SK-MEL-5 (cell line): ENCODE measurements around the gene ZNF219. TPM values are rescaled to one million over a fixed set of nuclear protein-coding genes. Genes with fewer than 3 reads are reported as not detected.

Experiments
- DNase-seq: peaks from one replicate; pipeline ENCODE4 v3.0.0-alpha.2; 2016; ENCODE audit warnings: low read depth, low spot score
- in situ Hi-C: cut with HindIII; loops from 2 replicates; pipeline ENCODE4 v1.10.0; 2016; ENCODE audit warnings: low sequenced_read_pairs, high pct_unique_total_duplicates, low pct_unique_long_range_greater_than_20kb
- polyA plus RNA-seq, 2 experiments: library from polyadenylated mRNA; depleted of rRNA; stranded (reverse); fragments of >200 nt; gene quantifications; 2 replicates each; pipeline ENCODE4 v1.2.3, GENCODE V29; 2015
- total RNA-seq: library from RNA; depleted of rRNA; stranded (reverse); fragments of >200 nt; shearing (Covaris generic); gene quantifications from 2 replicates; pipeline ENCODE4 v1.2.3, GENCODE V29; 2014; rRNA removed

The ZNF219 gene
- total RNA-seq = 5.5 and 5.9 TPM in 2 replicates
- polyA plus RNA-seq (2015; cell fraction: cytosol; rRNA removed) = 15.4 and 17.6 TPM in 2 replicates
- 34.6 and 47.0 TPM in 2 replicates for polyA plus RNA-seq (2015; cell fraction: nucleus; rRNA removed)

- DNase-seq = peak; percentile 44
- in situ Hi-C loops = no loop called here
Measured at GRCh38 chr14:21098076-21098891, at the start of gene ZNF219. Gene ZNF219 (minus strand): TSS chr14:21098655. CDS start chr14:21093591, 5,064 bp downstream.

GRCh38 chr14:21145437-21145836, 47.0 kb upstream of the ZNF219 start:
- no peak for DNase-seq

GRCh38 chr14:21142357-21142756, 43.9 kb upstream of the ZNF219 start:
- in situ Hi-C loops = no loop called here
- DNase-seq = no peak

More at GRCh38 chr14:21145437-21145836, 47.0 kb upstream of the ZNF219 start:
- in situ Hi-C loops = no loop called here

- in situ Hi-C loops = no loop called here
- peak; percentile 40 for DNase-seq
Measured at GRCh38 chr14:21136024-21136423, 37.6 kb upstream of the ZNF219 start.

- in situ Hi-C loops = no loop called here
- peak; percentile 83 for DNase-seq
Measured at GRCh38 chr14:21133901-21134300, 35.4 kb upstream of the ZNF219 start.

- DNase-seq = no peak
- in situ Hi-C loops = no loop called here
Measured at GRCh38 chr14:21123429-21123828, 25.0 kb upstream of the ZNF219 start.

- DNase-seq = no peak
- in situ Hi-C loops = no loop called here
Measured at GRCh38 chr14:21121122-21121521, 22.7 kb upstream of the ZNF219 start.

- no peak for DNase-seq
- in situ Hi-C loops = no loop called here
Measured at GRCh38 chr14:21120686-21121085, 22.2 kb upstream of the ZNF219 start.

- in situ Hi-C loops = no loop called here
- DNase-seq = no peak
Measured at GRCh38 chr14:21118933-21119332, 20.5 kb upstream of the ZNF219 start.

GRCh38 chr14:21113369-21113768, 14.9 kb upstream of the ZNF219 start:
- in situ Hi-C loops = no loop called here
- DNase-seq = no peak

GRCh38 chr14:21112255-21112654, 13.8 kb upstream of the ZNF219 start:
- no peak for DNase-seq
- in situ Hi-C loops = no loop called here

GRCh38 chr14:21109377-21110138, 11.1 kb upstream of the ZNF219 start:
- DNase-seq = no peak
- in situ Hi-C loops = no loop called here

- in situ Hi-C loops = no loop called here
- no peak for DNase-seq
Measured at GRCh38 chr14:21108791-21109190, 10.3 kb upstream of the ZNF219 start.

GRCh38 chr14:21107283-21107800, 8.9 kb upstream of the ZNF219 start:
- no peak for DNase-seq
- in situ Hi-C loops = no loop called here

GRCh38 chr14:21106498-21107282, 8.2 kb upstream of the ZNF219 start:
- in situ Hi-C loops = no loop called here
- peak; percentile 87 for DNase-seq

- in situ Hi-C loops = no loop called here
- DNase-seq = peak; percentile 77
Measured at GRCh38 chr14:21106176-21106497, 7.7 kb upstream of the ZNF219 start.

GRCh38 chr14:21105095-21105494, 6.6 kb upstream of the ZNF219 start:
- in situ Hi-C loops = no loop called here
- no peak for DNase-seq
